22Rv1 (cell line): Measurements from ENCODE around the gene WDR43.

Experiments used
- ZFX ChIP-seq: fragments of 450-650 bp; IDR thresholded peaks from 2 replicates; pipeline ENCODE4 v1.6.1; 2017; ENCODE audit warnings: antibody characterized with exemption, borderline replicate concordance
- TF ChIP-seq, protein P1 (sequence below): fragments of 450-650 bp; IDR thresholded peaks from 2 replicates; pipeline ENCODE4 v1.5.1; 2017; ENCODE audit warnings: mild to moderate bottlenecking

DNA sequence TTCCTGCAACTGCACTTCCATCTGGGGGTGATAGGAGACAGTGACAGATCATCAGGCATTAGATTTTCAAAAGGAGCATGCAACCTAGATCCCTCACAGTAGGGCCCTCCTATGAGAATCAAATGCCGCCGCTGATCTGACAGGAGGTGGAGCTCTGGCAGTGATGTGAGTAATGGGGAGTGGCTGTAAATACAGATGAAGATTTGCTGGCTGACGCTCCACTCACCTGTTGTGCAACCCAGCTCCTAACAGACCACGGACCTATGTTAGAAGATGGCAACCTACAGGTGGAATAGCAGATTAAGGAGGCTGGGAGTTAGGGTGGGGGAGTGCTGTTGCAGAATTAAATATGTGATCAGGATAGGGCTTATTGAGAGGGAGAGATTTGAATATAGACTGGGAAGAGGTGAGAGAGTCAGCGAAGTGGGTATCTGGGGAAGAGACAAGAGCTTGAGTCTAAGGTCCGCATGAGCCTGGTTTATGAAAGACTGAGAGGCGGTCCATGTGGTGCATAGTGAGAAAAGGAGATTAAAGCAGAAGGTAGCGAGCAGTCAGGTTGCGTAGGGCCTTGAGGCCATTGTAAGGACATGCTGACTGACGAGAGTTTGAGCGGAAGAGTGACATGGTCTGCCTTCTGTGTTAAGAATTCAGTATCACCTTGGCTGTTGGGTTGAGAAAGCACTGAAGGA is 55.3 kb downstream of the WDR43 start:
- TF ChIP-seq, protein P1, sequence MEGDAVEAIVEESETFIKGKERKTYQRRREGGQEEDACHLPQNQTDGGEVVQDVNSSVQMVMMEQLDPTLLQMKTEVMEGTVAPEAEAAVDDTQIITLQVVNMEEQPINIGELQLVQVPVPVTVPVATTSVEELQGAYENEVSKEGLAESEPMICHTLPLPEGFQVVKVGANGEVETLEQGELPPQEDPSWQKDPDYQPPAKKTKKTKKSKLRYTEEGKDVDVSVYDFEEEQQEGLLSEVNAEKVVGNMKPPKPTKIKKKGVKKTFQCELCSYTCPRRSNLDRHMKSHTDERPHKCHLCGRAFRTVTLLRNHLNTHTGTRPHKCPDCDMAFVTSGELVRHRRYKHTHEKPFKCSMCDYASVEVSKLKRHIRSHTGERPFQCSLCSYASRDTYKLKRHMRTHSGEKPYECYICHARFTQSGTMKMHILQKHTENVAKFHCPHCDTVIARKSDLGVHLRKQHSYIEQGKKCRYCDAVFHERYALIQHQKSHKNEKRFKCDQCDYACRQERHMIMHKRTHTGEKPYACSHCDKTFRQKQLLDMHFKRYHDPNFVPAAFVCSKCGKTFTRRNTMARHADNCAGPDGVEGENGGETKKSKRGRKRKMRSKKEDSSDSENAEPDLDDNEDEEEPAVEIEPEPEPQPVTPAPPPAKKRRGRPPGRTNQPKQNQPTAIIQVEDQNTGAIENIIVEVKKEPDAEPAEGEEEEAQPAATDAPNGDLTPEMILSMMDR: no peak
- TF ChIP-seq ZFX: no peak
